RWPE2 (cell line): ENCODE results near the gene KRTDAP.

ENCODE experiments used
- ATAC-seq: fragments of 200-7000 bp; cut with Tn5 transposase; 3 replicates; pipeline ENCODE4 v1.9.1; 2021; ENCODE audit warnings: low read depth
- DNase-seq: peaks from one replicate; pipeline ENCODE4 v3.0.0-alpha.2; 2020; ENCODE audit warnings: low spot score
- H3K27ac ChIP-seq: fragments of 450-650 bp; 2 replicates; pipeline ENCODE4 v1.5.1; 2017; ENCODE audit warnings: mild to moderate bottlenecking; ENCODE audit not compliant: poor library complexity, severe bottlenecking
- H3K27me3 ChIP-seq: fragments of 250-450 bp; sonication (Bioruptor Pico); 2 replicates; pipeline ENCODE4 v1.5.1; 2021; ENCODE audit warnings: mild to moderate bottlenecking, moderate library complexity; ENCODE audit not compliant: insufficient read depth, poor library complexity, severe bottlenecking
- H3K36me3 ChIP-seq: fragments of 250-450 bp; sonication (Bioruptor Pico); 2 replicates; pipeline ENCODE4 v1.5.1; 2020; ENCODE audit warnings: low read depth, mild to moderate bottlenecking, moderate library complexity
- H3K4me1 ChIP-seq: fragments of 250-450 bp; sonication (Bioruptor Pico); 2 replicates; pipeline ENCODE4 v1.5.1; 2021; ENCODE audit warnings: mild to moderate bottlenecking, moderate library complexity; ENCODE audit not compliant: insufficient read depth, poor library complexity, severe bottlenecking
- H3K4me3 ChIP-seq: fragments of 250-450 bp; sonication (Bioruptor Pico); 2 replicates; pipeline ENCODE4 v1.5.1; 2021; ENCODE audit warnings: mild to moderate bottlenecking, moderate library complexity; ENCODE audit not compliant: severe bottlenecking
- H3K9me3 ChIP-seq: fragments of 250-450 bp; sonication (Bioruptor Pico); 2 replicates; pipeline ENCODE4 v1.5.1; 2021; ENCODE audit warnings: mild to moderate bottlenecking, moderate library complexity; ENCODE audit not compliant: severe bottlenecking
- CTCF ChIP-seq: fragments of 450-650 bp; IDR thresholded peaks from one replicate; pipeline ENCODE4 v1.5.1; 2017; ENCODE audit warnings: mild to moderate bottlenecking, moderate library complexity; ENCODE audit not compliant: poor library complexity, severe bottlenecking

KRTDAP gene

DNA sequence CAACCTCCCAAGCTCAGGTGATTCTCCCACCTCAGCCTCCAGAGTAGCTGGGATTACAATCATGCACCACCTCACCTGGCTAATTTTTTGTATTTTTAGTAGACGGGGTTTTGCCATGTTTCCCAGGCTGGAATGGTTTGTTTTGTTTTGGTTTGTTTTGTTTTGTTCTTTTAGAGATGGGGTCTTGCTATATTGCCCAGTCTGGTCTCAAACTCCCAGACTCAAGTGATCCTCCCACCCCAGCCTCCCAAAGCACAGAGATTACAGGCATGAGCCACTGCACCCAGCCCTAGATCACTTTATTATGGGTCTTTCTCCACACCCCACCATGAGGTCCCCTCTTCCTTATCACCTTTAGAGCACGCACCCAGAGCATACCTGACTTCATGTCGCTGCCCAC lies 8.0 kb upstream of the KRTDAP start:
- DNase-seq (no peak), ATAC-seq (no peak)
- Histone ChIP-seq H3K4me3 (no peak overlapping the region), H3K36me3 (peaks cover 45% of the 10 kb centered on the region), H3K27ac (no peak overlapping the region), H3K4me1 (no peaks in the 10 kb centered on the region), H3K27me3 (peaks cover 2% of the 10 kb centered on the region), H3K9me3 (no peaks in the 10 kb centered on the region)
- no peak for TF ChIP-seq CTCF

GRCh38 chr19:35497406-35497805 lies 7.1 kb upstream of the KRTDAP start:
- Histone ChIP-seq H3K4me3 (no peak overlapping the region), H3K4me1 (no peaks in the 10 kb centered on the region), H3K36me3 (peaks cover 43% of the 10 kb centered on the region), H3K9me3 (no peaks in the 10 kb centered on the region), H3K27me3 (peaks cover 6% of the 10 kb centered on the region), H3K27ac (no peak overlapping the region)
- DNase-seq (no peak), ATAC-seq (no peak)
- TF ChIP-seq CTCF = no peak

DNA sequence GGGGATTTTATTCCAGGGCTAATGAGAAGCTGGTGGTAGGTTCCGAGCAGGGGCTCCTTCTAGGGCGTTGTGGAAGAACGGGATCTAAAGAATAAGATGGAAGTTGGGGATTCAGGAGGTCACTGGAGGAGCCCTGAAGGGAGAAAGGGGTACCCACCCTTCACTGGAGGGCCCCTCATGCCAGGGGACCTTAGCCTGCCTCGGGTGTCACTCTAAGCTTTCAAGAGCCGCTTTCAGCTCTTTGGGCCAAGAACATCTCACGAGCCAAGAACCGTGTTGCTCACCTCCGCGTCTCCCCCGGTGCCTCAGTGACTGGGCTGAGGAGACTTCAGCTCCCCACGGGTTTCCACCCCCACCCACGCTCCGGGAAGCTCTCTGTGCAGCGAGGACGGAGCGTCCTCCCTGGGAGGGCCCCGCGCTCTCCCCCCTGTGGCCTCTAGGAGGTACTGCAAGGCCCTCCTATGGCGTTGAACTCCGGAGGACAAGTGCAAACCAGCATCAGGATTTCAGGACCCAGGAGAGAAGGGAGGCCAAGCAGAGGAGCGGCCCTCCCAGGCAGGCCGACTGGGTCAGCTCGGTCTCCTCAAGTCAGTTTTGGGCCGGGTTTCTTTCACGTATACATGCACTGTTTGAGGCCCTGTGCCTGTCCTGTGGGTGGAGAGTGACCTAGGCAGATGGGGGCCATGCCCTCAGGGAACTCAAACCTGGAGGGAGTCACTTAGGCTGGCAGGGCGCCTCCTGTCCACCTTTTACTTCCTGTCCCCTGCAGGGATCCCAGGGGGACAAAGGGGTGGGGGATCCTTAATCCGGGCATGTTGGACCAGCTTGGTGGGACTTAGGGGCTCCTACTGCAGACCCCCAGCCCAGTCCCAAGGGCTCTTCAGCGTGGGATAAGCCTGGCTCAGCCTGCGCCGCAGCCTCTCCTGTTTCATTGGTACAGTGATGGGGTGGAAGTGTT lies 5.1 kb upstream of the KRTDAP start:
- H3K27ac ChIP-seq = no peak overlapping the region
- DNase-seq (no peak), ATAC-seq (peak; percentile 81)
- H3K9me3 ChIP-seq = no peaks in the 10 kb centered on the region
- H3K4me3 ChIP-seq = no peak overlapping the region
- H3K4me1 ChIP-seq = no peaks in the 10 kb centered on the region
- peak; percentile 82 for TF ChIP-seq CTCF
- peaks cover 10% of the 10 kb centered on the region for H3K27me3 ChIP-seq
- peaks cover 23% of the 10 kb centered on the region for H3K36me3 ChIP-seq

DNA sequence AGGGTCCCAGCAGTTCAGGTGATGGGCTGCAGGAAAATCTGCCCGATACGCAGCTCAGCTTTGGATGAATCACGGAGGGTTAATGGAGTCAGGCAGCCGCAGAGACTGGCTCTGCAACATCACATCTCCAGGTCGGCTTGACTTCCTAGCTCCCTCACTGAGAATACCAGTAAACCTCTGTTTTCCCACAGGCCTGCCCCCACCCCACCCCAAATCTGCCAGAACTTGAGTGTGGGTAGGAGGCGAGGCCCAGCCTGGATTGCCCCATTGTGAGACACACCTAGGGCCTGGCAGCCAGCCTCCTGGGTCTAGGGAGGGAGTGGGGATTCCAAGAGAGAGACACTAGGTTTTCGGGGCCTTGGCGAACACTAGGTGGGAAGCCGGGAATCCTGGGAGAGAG lies 3.7 kb upstream of the KRTDAP start:
- Histone ChIP-seq H3K27me3 (peaks cover 18% of the 10 kb centered on the region), H3K9me3 (no peaks in the 10 kb centered on the region), H3K4me1 (no peaks in the 10 kb centered on the region), H3K36me3 (peaks cover 10% of the 10 kb centered on the region), H3K4me3 (no peak overlapping the region), H3K27ac (no peak overlapping the region)
- ATAC-seq (no peak), DNase-seq (no peak)
- TF ChIP-seq CTCF = no peak

DNA sequence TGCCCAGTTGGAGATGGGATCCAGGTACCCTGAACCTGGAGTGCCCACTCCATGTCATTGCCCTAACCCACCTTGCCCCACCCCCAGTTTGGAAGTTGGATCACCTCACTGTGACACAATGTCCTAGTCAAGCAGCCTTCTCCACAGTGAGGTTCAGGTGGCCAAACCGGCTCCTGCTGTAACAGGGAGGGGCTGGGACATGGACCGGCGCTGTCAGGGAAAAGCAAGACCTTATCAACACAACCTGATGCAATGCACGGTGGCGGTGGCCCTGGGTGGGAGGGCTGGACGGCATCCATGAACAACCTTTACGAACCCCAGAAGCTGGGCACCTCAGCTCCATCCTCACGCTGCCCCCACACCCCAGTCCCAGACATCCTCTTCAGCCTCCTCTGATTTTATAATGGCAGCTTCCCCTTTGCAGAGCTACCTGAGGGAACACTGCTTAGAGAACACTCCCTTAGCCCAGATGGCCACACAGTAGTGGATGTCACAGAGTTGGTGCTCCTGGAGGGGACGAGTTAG lies 1.6 kb upstream of the KRTDAP start:
- Histone ChIP-seq H3K27ac (no peak overlapping the region), H3K36me3 (no peaks in the 10 kb centered on the region), H3K4me3 (no peak overlapping the region), H3K4me1 (no peaks in the 10 kb centered on the region), H3K27me3 (peaks cover 20% of the 10 kb centered on the region), H3K9me3 (no peaks in the 10 kb centered on the region)
- DNase-seq (no peak), ATAC-seq (no peak)
- no peak for TF ChIP-seq CTCF
